ENCODE measurements around the gene SLC46A1. TPM values are rescaled to one million over a fixed set of nuclear protein-coding genes. Genes with fewer than 3 reads are reported as not detected.

The SLC46A1 gene
- total and polyA plus RNA-seq, 2 experiments from 2014 or later: 3.3 to 12.5 TPM

DNA sequence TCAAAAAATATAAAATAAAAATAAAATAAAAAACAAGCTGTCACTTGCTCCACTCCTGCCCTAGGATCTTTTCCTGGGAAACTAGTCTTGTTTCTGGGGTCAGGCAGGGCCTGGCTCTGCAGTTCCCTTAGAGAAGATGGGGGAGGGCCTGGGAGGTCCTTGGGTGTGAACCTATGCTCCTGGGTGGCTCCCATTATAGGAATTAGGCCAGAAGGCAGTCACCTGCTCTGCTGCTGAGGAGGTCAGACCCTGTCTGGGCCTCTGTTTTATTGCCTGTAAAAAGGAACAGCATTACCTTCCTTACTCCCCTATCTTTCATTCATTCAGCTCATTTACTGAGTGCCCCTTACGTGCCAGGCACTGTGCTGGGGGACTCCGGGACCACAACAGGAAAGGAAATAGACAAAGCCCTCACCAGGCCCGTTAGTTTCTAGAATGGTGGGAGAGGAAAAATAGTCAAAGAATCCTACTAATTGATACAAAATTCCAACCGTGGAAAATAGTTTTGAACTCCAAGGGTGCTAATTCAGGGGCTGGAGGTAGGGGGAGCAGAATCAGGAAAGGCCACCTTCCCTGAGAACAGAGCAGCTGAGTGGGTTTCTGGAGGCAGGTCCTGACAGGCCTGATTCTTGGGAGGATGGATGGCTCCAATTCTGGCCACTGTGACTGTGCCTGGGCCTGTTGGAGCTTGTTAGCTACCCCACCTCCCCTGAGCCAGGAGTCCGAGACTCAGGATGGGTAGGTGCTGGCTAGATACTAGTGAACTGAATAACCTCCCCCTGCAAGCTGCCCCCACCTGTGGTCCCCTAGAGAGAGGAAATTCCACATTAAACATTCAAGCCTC is 1.3 kb upstream of the SLC46A1 start (continued):
- TF ChIP-seq, protein P1, sequence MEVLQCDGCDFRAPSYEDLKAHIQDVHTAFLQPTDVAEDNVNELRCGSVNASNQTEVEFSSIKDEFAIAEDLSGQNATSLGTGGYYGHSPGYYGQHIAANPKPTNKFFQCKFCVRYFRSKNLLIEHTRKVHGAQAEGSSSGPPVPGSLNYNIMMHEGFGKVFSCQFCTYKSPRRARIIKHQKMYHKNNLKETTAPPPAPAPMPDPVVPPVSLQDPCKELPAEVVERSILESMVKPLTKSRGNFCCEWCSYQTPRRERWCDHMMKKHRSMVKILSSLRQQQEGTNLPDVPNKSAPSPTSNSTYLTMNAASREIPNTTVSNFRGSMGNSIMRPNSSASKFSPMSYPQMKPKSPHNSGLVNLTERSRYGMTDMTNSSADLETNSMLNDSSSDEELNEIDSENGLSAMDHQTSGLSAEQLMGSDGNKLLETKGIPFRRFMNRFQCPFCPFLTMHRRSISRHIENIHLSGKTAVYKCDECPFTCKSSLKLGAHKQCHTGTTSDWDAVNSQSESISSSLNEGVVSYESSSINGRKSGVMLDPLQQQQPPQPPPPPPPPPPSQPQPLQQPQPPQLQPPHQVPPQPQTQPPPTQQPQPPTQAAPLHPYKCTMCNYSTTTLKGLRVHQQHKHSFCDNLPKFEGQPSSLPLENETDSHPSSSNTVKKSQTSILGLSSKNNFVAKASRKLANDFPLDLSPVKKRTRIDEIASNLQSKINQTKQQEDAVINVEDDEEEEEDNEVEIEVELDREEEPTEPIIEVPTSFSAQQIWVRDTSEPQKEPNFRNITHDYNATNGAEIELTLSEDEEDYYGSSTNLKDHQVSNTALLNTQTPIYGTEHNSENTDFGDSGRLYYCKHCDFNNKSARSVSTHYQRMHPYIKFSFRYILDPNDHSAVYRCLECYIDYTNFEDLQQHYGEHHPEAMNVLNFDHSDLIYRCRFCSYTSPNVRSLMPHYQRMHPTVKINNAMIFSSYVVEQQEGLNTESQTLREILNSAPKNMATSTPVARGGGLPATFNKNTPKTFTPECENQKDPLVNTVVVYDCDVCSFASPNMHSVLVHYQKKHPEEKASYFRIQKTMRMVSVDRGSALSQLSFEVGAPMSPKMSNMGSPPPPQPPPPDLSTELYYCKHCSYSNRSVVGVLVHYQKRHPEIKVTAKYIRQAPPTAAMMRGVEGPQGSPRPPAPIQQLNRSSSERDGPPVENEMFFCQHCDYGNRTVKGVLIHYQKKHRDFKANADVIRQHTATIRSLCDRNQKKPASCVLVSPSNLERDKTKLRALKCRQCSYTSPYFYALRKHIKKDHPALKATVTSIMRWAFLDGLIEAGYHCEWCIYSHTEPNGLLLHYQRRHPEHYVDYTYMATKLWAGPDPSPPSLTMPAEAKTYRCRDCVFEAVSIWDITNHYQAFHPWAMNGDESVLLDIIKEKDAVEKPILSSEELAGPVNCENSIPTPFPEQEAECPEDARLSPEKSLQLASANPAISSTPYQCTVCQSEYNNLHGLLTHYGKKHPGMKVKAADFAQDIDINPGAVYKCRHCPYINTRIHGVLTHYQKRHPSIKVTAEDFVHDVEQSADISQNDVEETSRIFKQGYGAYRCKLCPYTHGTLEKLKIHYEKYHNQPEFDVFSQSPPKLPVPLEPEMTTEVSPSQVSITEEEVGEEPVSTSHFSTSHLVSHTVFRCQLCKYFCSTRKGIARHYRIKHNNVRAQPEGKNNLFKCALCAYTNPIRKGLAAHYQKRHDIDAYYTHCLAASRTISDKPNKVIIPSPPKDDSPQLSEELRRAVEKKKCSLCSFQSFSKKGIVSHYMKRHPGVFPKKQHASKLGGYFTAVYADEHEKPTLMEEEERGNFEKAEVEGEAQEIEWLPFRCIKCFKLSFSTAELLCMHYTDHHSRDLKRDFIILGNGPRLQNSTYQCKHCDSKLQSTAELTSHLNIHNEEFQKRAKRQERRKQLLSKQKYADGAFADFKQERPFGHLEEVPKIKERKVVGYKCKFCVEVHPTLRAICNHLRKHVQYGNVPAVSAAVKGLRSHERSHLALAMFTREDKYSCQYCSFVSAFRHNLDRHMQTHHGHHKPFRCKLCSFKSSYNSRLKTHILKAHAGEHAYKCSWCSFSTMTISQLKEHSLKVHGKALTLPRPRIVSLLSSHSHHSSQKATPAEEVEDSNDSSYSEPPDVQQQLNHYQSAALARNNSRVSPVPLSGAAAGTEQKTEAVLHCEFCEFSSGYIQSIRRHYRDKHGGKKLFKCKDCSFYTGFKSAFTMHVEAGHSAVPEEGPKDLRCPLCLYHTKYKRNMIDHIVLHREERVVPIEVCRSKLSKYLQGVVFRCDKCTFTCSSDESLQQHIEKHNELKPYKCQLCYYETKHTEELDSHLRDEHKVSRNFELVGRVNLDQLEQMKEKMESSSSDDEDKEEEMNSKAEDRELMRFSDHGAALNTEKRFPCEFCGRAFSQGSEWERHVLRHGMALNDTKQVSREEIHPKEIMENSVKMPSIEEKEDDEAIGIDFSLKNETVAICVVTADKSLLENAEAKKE (CRISPR knock-in tag; IDR thresholded peaks at IDR 0.05): no peak
- TF ChIP-seq, protein P2, sequence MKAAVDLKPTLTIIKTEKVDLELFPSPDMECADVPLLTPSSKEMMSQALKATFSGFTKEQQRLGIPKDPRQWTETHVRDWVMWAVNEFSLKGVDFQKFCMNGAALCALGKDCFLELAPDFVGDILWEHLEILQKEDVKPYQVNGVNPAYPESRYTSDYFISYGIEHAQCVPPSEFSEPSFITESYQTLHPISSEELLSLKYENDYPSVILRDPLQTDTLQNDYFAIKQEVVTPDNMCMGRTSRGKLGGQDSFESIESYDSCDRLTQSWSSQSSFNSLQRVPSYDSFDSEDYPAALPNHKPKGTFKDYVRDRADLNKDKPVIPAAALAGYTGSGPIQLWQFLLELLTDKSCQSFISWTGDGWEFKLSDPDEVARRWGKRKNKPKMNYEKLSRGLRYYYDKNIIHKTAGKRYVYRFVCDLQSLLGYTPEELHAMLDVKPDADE (IDR thresholded peaks at IDR 0.05): peak; percentile 45; the same call in 1 of the 2 replicates
- no peak for TF ChIP-seq STAT1 (IDR thresholded peaks at IDR 0.05; ENCODE audit: unreplicated experiment)
- TF ChIP-seq, protein P3, sequence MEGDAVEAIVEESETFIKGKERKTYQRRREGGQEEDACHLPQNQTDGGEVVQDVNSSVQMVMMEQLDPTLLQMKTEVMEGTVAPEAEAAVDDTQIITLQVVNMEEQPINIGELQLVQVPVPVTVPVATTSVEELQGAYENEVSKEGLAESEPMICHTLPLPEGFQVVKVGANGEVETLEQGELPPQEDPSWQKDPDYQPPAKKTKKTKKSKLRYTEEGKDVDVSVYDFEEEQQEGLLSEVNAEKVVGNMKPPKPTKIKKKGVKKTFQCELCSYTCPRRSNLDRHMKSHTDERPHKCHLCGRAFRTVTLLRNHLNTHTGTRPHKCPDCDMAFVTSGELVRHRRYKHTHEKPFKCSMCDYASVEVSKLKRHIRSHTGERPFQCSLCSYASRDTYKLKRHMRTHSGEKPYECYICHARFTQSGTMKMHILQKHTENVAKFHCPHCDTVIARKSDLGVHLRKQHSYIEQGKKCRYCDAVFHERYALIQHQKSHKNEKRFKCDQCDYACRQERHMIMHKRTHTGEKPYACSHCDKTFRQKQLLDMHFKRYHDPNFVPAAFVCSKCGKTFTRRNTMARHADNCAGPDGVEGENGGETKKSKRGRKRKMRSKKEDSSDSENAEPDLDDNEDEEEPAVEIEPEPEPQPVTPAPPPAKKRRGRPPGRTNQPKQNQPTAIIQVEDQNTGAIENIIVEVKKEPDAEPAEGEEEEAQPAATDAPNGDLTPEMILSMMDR (conservative IDR thresholded peaks at IDR 0.05; ENCODE audit: low read depth in 2 of 2): peak; percentile 31 to 43; a peak in 3 of 4 replicates
- no peak for TF ChIP-seq EZH2 (IDR thresholded peaks at IDR 0.05; ENCODE audit: low read depth, unreplicated experiment)

Measured in GM23338 (cell line).